Esophagus (tissue), 2 donors: Measurements from ENCODE around the gene ANKRD10. TPM values are rescaled to one million over a fixed set of nuclear protein-coding genes. Genes with fewer than 3 reads are reported as not detected.
A peak's percentile ranks its signal among the peaks of the same experiment; 100 is the strongest.

Experiments
- H3K27ac ChIP-seq, 2 donors: one replicate each; pipeline ENCODE4 v1.5.1; 2013; ENCODE audit warnings: low read depth in 2 of 2, mild to moderate bottlenecking in 2 of 2, inconsistent platforms in 1 of 2, low read length in 1 of 2, moderate library complexity in 1 of 2
- H3K27me3 ChIP-seq, 2 donors: one replicate each; pipeline ENCODE4 v1.6.1; 2013; ENCODE audit warnings: low read length in 2 of 2, control low read depth in 1 of 2, mild to moderate bottlenecking in 1 of 2; ENCODE audit not compliant: insufficient read depth in 2 of 2, control insufficient read depth in 1 of 2
- H3K36me3 ChIP-seq, 2 donors: one replicate each; pipeline ENCODE4 v1.6.1; 2013; ENCODE audit warnings: low read length in 1 of 2; ENCODE audit not compliant: control insufficient read depth in 2 of 2, insufficient read depth in 2 of 2
- H3K4me1 ChIP-seq, 2 donors: one replicate each; pipeline ENCODE4 v1.6.1; 2013; ENCODE audit warnings: low read length in 1 of 2; ENCODE audit not compliant: control insufficient read depth in 2 of 2, insufficient read depth in 2 of 2
- H3K4me3 ChIP-seq, 2 donors: one replicate each; pipeline ENCODE4 v1.5.1; 2013; ENCODE audit warnings: low read length in 2 of 2, mild to moderate bottlenecking in 2 of 2, low read depth in 1 of 2, moderate library complexity in 1 of 2
- H3K9me3 ChIP-seq, 2 donors: one replicate each; pipeline ENCODE4 v1.6.1; 2013; ENCODE audit warnings: mild to moderate bottlenecking in 2 of 2, low read depth in 1 of 2, low read length in 1 of 2, moderate library complexity in 1 of 2; ENCODE audit not compliant: control insufficient read depth in 2 of 2, insufficient read depth in 1 of 2
- WGBS, 2 donors: extraction: QIAGEN DNeasy Blood & Tissue Kit; methylation state at CpG; one replicate each; pipeline ENCODE4 v1.1.7; 2013; 5-methylcytosine and 5-hydroxymethylcytosine counted together
- polyA plus RNA-seq, 2 donors: library from polyadenylated mRNA; stranded (reverse); fragments of 200-250 nt; gene quantifications; one replicate each; pipeline ENCODE4 v1.2.3, GENCODE V29; 2013
- donor health status: healthy with polysubstance abuse.
- donor health status: Bipolar disorder and iron deficiency.

The ANKRD10 gene
- polyA plus RNA-seq, 2 donors: 19.7 to 34.4 TPM

GRCh38 chr13:110880627-110881026, 34.2 kb downstream of the ANKRD10 start:
- Histone ChIP-seq H3K4me3 (no peak overlapping the region), H3K27ac (no peak overlapping the region), H3K4me1 (no peaks in the 10 kb centered on the region), H3K9me3 (no peaks in the 10 kb centered on the region), H3K36me3 (no peaks in the 10 kb centered on the region), H3K27me3 (no peaks in the 10 kb centered on the region)
- WGBS, 2 donors: 88 to 92% methylated on average over 7 of the region's 7 CpGs

- 91 to 95% methylated on average over 15 of the region's 15 CpGs for WGBS, 2 donors
Measured at GRCh38 chr13:110879482-110879881, 35.4 kb downstream of the ANKRD10 start.

GRCh38 chr13:110877737-110878258, 37.1 kb downstream of the ANKRD10 start:
- no peak overlapping the region for H3K27ac ChIP-seq
- H3K4me3 ChIP-seq: no peak overlapping the region
- H3K36me3 ChIP-seq: no peaks in the 10 kb centered on the region
- no peaks in the 10 kb centered on the region for H3K27me3 ChIP-seq
- peaks cover 0 to 8% of the 10 kb centered on the region in 2 donors for H3K4me1 ChIP-seq
- H3K9me3 ChIP-seq: peaks cover 0 to 3% of the 10 kb centered on the region in 2 donors
- 46 to 59% methylated on average over 4 of the region's 4 CpGs for WGBS, 2 donors

More at GRCh38 chr13:110879482-110879881, 35.4 kb downstream of the ANKRD10 start:
- H3K4me1 ChIP-seq: no peaks in the 10 kb centered on the region
- no peaks in the 10 kb centered on the region for H3K9me3 ChIP-seq
- no peak overlapping the region for H3K4me3 ChIP-seq
- H3K36me3 ChIP-seq: no peaks in the 10 kb centered on the region
- H3K27me3 ChIP-seq: no peaks in the 10 kb centered on the region
- no peak overlapping the region for H3K27ac ChIP-seq

GRCh38 chr13:110876609-110877008, 38.3 kb downstream of the ANKRD10 start:
- H3K27me3 ChIP-seq: no peaks in the 10 kb centered on the region
- no peaks in the 10 kb centered on the region for H3K36me3 ChIP-seq
- H3K27ac ChIP-seq: no peak overlapping the region
- 88 to 91% methylated on average over 3 of the region's 3 CpGs for WGBS, 2 donors
- H3K9me3 ChIP-seq: peaks cover 0 to 3% of the 10 kb centered on the region in 2 donors
- peaks cover 0 to 14% of the 10 kb centered on the region in 2 donors for H3K4me1 ChIP-seq
- H3K4me3 ChIP-seq: no peak overlapping the region

DNA sequence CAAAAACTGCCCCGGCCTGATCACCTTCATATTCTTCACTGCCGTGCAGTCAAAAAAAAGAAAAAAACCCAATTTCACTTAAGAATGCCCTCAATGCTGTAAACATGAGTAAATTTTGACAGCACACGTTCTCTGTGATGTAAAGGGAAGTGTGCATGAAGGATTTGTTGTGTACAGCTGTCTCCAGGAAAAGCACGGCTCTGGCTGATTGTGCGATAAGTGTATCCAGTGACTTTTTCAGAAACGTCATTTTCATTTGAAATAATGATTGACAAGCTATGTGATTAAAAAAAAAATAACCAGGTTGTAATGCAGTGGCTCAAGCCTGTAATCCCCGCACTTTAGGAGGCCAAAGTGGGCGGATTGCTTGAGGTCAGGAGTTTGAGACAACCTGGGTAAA, 39.6 kb downstream of the ANKRD10 start:
- WGBS, 2 donors: 57 to 58% methylated on average over 8 of the region's 8 CpGs
- Histone ChIP-seq H3K4me3 (no peak overlapping the region), H3K27me3 (no peaks in the 10 kb centered on the region), H3K4me1 (peaks cover 0 to 21% of the 10 kb centered on the region in 2 donors), H3K36me3 (no peaks in the 10 kb centered on the region), H3K27ac (no peak overlapping the region), H3K9me3 (peaks cover 0 to 3% of the 10 kb centered on the region in 2 donors)

- H3K27ac ChIP-seq: no peak overlapping the region
- H3K4me3 ChIP-seq: peak overlapping the region; percentile 1 to 22
- H3K27me3 ChIP-seq: no peaks in the 10 kb centered on the region
- H3K36me3 ChIP-seq: no peaks in the 10 kb centered on the region
- peaks cover 2 to 27% of the 10 kb centered on the region in 2 donors for H3K4me1 ChIP-seq
- H3K9me3 ChIP-seq: peaks cover 0 to 3% of the 10 kb centered on the region in 2 donors
- 0 to 1% methylated on average over 16 to 32 of the region's 32 CpGs for WGBS, 2 donors
Measured at GRCh38 chr13:110874508-110874960, 40.3 kb downstream of the ANKRD10 start.

- Histone ChIP-seq H3K27me3 (no peaks in the 10 kb centered on the region), H3K9me3 (peaks cover 0 to 3% of the 10 kb centered on the region in 2 donors), H3K4me1 (peaks cover 2 to 28% of the 10 kb centered on the region in 2 donors), H3K4me3 (peak overlapping the region; percentile 1 to 22), H3K27ac (no peak overlapping the region), H3K36me3 (no peaks in the 10 kb centered on the region)
- 63 to 65% methylated on average over 19 of the region's 19 CpGs for WGBS, 2 donors
Measured at GRCh38 chr13:110873639-110874507, 41.0 kb downstream of the ANKRD10 start.

DNA sequence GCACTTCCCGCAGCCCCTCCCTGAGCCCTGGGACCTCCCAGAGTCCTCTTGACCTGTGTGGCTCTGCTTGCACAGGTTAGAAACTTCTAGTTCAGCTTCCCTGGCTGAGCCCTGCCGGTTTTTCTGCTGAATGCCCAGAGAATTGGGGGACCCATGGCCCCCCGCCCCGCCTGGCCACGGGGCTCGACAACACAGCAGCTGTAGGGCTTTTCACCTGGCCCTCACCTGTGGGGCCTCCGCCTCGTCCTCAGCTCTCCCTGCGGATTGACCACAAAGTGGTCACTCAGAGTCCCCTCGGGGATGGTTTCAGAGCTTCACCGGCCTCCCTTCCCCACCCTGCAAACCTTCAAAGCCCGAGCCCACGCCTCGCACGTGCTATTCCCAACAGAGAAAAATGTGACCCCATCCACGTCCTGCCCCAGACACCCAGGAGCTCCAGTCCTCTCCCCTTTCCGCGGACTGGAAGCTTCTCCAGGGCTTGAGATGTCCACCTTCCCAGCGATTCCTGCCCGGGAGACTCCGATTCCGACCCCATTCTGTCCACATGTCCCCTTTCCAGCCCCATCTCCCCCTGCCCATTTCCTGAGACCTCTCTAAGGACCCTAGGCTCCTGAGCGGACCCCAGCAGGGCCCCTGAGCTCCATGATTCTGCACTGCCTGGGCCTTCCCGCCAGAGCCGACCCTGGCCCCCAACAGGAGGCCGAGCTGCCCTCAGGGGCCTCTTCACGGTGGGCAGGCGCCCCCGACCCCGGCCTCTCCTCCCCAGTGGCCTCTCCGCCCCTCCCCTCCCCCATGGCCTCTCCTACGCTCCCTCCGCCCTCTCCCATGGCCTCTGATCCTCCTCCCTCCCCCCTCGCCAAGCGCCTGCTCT, 41.9 kb downstream of the ANKRD10 start:
- Histone ChIP-seq H3K27ac (no peak overlapping the region), H3K4me1 (peaks cover 2 to 31% of the 10 kb centered on the region in 2 donors), H3K4me3 (no peak overlapping the region), H3K27me3 (no peaks in the 10 kb centered on the region), H3K9me3 (peaks cover 0 to 3% of the 10 kb centered on the region in 2 donors), H3K36me3 (no peaks in the 10 kb centered on the region)
- WGBS, 2 donors: 82 to 88% methylated on average over 35 of the region's 35 CpGs

GRCh38 chr13:110872034-110872767, 42.7 kb downstream of the ANKRD10 start:
- no peak overlapping the region for H3K27ac ChIP-seq

More at GRCh38 chr13:110872034-110872767, 42.7 kb downstream of the ANKRD10 start:
- no peaks in the 10 kb centered on the region for H3K27me3 ChIP-seq
- H3K4me1 ChIP-seq: peaks cover 2 to 37% of the 10 kb centered on the region in 2 donors
- no peaks in the 10 kb centered on the region for H3K36me3 ChIP-seq
- H3K9me3 ChIP-seq: peaks cover 0 to 3% of the 10 kb centered on the region in 2 donors
- no peak overlapping the region for H3K4me3 ChIP-seq
- WGBS, 2 donors: 70 to 76% methylated on average over 13 of the region's 13 CpGs
